Endothelial cell of umbilical vein (primary cell): ENCODE measurements around the gene MRE11. TPM values are rescaled to one million over a fixed set of nuclear protein-coding genes. Genes with fewer than 3 reads are reported as not detected.

ENCODE experiments used
- BruUV-seq: library from RNA; stranded (reverse); fragments of 400-500 nt; replicated peaks from 2 replicates; lab custom pipeline; 2021; lab: Mats Ljungman, UMichigan
- CTCF ChIA-PET: fragments of 300-600, 350-600 bp; sonication (Branson Sonifier 250); formaldehyde crosslinking; loops from one replicate; lab custom pipeline; 2021; ENCODE audit warnings: antibody characterized with exemption, inconsistent platforms; lab: Charles Lee
- POLR2A ChIA-PET: fragments of 300-600, 350-600 bp; sonication (Branson Sonifier 250); formaldehyde crosslinking; loops from one replicate; lab custom pipeline; 2021; ENCODE audit warnings: antibody characterized with exemption, inconsistent platforms; lab: Charles Lee
- DNase-seq: peaks from one replicate; pipeline ENCODE4 v3.0.0-alpha.2; 2011; ENCODE audit warnings: low read depth, low spot score
- FAIRE-seq: peaks from 2 replicates; lab custom pipeline; 2011; peaks lifted over from hg19 to GRCh38; lab: Jason Lieb, UNC
- H2AFZ ChIP-seq: 2 replicates; pipeline ENCODE4 v1.6.0; 2012; ENCODE audit warnings: low read depth, low read length, control low read depth, inconsistent platforms
- H3K27ac ChIP-seq: 2 replicates; pipeline ENCODE4 v1.5.1; 2011; ENCODE audit warnings: low read depth, mild to moderate bottlenecking, control low read depth, low read length, moderate library complexity; ENCODE audit not compliant: insufficient read depth
- H3K27me3 ChIP-seq, 2 experiments: 2 replicates each; pipeline versions ENCODE4 v1.6.0 to v1.6.1; 2011; ENCODE audit warnings: low read length in 2 of 2, mixed read lengths in 1 of 2; ENCODE audit not compliant: control insufficient read depth in 2 of 2, insufficient read depth in 2 of 2
- H3K36me3 ChIP-seq, 2 experiments: 2 replicates in 1 of 2; 3 replicates in 1 of 2; pipeline ENCODE4 v1.5.1; 2011; ENCODE audit warnings: low read length in 2 of 2, mild to moderate bottlenecking in 1 of 2, moderate library complexity in 1 of 2; ENCODE audit not compliant: control insufficient read depth in 2 of 2, insufficient read depth in 2 of 2; ENCODE audit errors: extremely low read depth in 1 of 2
- H3K4me1 ChIP-seq: 3 replicates; pipeline ENCODE4 v1.5.1; 2011; ENCODE audit warnings: mild to moderate bottlenecking, low read length; ENCODE audit not compliant: control insufficient read depth, insufficient read depth; ENCODE audit errors: extremely low read depth
- H3K4me2 ChIP-seq: 2 replicates; pipeline ENCODE4 v1.6.1; 2011; ENCODE audit warnings: low read length, control low read depth, mixed read lengths; ENCODE audit not compliant: insufficient read depth
- H3K4me3 ChIP-seq, 3 experiments: fragments of 200-600 bp in 1 of 3; sonication (generic), shearing (Covaris generic) in 1 of 3; replicated peaks in 1 of 3; 2 replicates each; pipeline ENCODE4 v1.5.1; 2011 to 2016; ENCODE audit warnings: control low read depth in 3 of 3, low read length in 3 of 3, mild to moderate bottlenecking in 2 of 3, inconsistent platforms in 1 of 3, low read depth in 1 of 3, moderate library complexity in 1 of 3; ENCODE audit not compliant: insufficient read depth in 1 of 3
- H3K79me2 ChIP-seq: 2 replicates; pipeline ENCODE4 v1.6.0; 2012; ENCODE audit warnings: low read length, inconsistent platforms; ENCODE audit not compliant: control insufficient read depth, insufficient read depth
- H3K9ac ChIP-seq: replicated peaks from 2 replicates; pipeline ENCODE3; 2011; ENCODE audit warnings: low read length, control low read depth; ENCODE audit not compliant: insufficient read depth; ENCODE audit errors: extremely low read depth
- H3K9me1 ChIP-seq: replicated peaks from 3 replicates; pipeline ENCODE4 v1.6.0; 2011; ENCODE audit warnings: mild to moderate bottlenecking, low read length; ENCODE audit not compliant: control insufficient read depth, insufficient read depth; ENCODE audit errors: extremely low read depth
- H3K9me3 ChIP-seq: replicated peaks from 2 replicates; pipeline ENCODE4 v1.5.1; 2012; ENCODE audit warnings: low read length, inconsistent platforms; ENCODE audit not compliant: control insufficient read depth, insufficient read depth
- H4K20me1 ChIP-seq: replicated peaks from 2 replicates; pipeline ENCODE3; 2011; ENCODE audit warnings: mild to moderate bottlenecking, low read length; ENCODE audit not compliant: control insufficient read depth, insufficient read depth; ENCODE audit errors: extremely low read depth
- EZH2 ChIP-seq: IDR thresholded peaks from 2 replicates; pipeline ENCODE4 v1.6.1; 2012; ENCODE audit warnings: borderline replicate concordance, low read depth, mild to moderate bottlenecking, moderate library complexity, low read length, inconsistent platforms; ENCODE audit not compliant: severe bottlenecking
- FOS ChIP-seq: IDR thresholded peaks from 2 replicates; pipeline ENCODE4 v1.6.1; 2011; ENCODE audit warnings: mild to moderate bottlenecking, low read length, moderate library complexity, borderline replicate concordance; ENCODE audit not compliant: insufficient read depth
- JUN ChIP-seq: IDR thresholded peaks from 2 replicates; pipeline ENCODE4 v1.6.1; 2011; ENCODE audit warnings: borderline replicate concordance, low read depth; ENCODE audit not compliant: insufficient read length, insufficient read depth
- MYC ChIP-seq: IDR thresholded peaks from one replicate; pipeline ENCODE4 v1.6.1; 2011; ENCODE audit warnings: mild to moderate bottlenecking, low read depth, low read length
- POLR2A ChIP-seq: IDR thresholded peaks from 2 replicates; pipeline ENCODE4 v1.6.1; 2012; ENCODE audit warnings: low read depth, mild to moderate bottlenecking, control low read depth, low read length
- POLR2AphosphoS5 ChIP-seq: IDR thresholded peaks from 2 replicates; pipeline ENCODE4 v1.6.1; 2012; ENCODE audit warnings: low read depth, mild to moderate bottlenecking, control low read depth, low read length, moderate library complexity; ENCODE audit not compliant: insufficient read depth
- dilution Hi-C: fragments of 300-500 bp; cut with MboI; formaldehyde crosslinking; loops from one replicate; pipeline ENCODE4 v1.15.0; 2019; ENCODE audit warnings: low sequenced_read_pairs; ENCODE audit not compliant: extremely low pct_ligation_motif_present
- intact Hi-C: fragments of 100-400 bp; cut with micrococcal nuclease; formaldehyde crosslinking; loops from one replicate; pipeline ENCODE4 v1.10.0; 2022
- polyA plus RNA-seq, 4 experiments: library from polyadenylated mRNA; depleted of rRNA in 3 of 4; stranded (reverse) in 3 of 4; unstranded in 1 of 4; fragments of >200 nt; gene quantifications; 2 replicates each; pipeline versions ENCODE4 v1.2.1 to v1.2.3, GENCODE V29; 2011 to 2012; ENCODE audit warnings: missing spikeins in 1 of 4
- total RNA-seq: library from RNA; stranded (reverse); gene quantifications from 2 replicates; pipeline ENCODE4 v1.2.3, GENCODE V29; 2021
- TF ChIP-seq, protein P1 (sequence below), 2 donors: IDR thresholded peaks; 1 replicate in 1 of 2; 2 replicates in 1 of 2; pipeline ENCODE4 v1.5.1; 2011; ENCODE audit warnings: low read length in 2 of 2, mild to moderate bottlenecking in 2 of 2, moderate library complexity in 2 of 2, control low read depth in 1 of 2, inconsistent platforms in 1 of 2, low read depth in 1 of 2; ENCODE audit not compliant: insufficient read depth in 1 of 2; ENCODE audit errors: extremely low read depth in 1 of 2
- TF ChIP-seq, protein P2 (sequence below): IDR thresholded peaks from 2 replicates; pipeline ENCODE4 v1.6.1; 2011; ENCODE audit not compliant: insufficient read depth, insufficient read length

The MRE11 gene
- total and polyA plus RNA-seq, 2 donors (not counting 3 experiments of a cell fraction or from before 2014, with no cell fraction given), result 4.5 to 22.0 TPM

DNA sequence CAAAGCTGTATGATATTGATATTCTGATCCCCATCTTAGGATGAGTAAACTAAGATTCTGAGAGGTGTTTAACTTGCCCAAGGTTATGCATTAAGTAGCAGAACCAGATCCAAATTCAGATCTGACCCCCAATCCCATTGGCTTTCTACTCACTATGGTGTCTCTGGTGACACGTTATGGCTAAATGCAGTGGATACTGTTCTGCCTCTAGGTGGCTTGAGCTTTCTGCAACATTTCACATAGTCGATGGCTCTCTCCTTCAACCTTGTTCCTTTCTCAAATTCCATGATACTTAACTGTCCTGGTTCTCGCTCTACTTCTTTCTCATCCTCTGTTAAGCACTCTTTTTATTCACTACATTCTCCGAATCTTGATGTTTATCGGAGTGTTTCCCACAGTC, 28.0 kb upstream of the MRE11 start:
- H4K20me1 ChIP-seq, result no peaks in the 10 kb centered on the region
- FAIRE-seq, result no peak
- no TSS peak for BruUV-seq

More for the DNA sequence above, 28.0 kb upstream of the MRE11 start:
- Histone ChIP-seq H3K27ac (no peak overlapping the region), H3K9ac (no peak overlapping the region), H3K4me1 (no peaks in the 10 kb centered on the region), H3K9me3 (no peaks in the 10 kb centered on the region), H3K4me3 (no peak overlapping the region), H3K27me3 (peaks cover 1 to 7% of the 10 kb centered on the region in 2 experiments), H2AFZ (no peak overlapping the region), H3K36me3 (no peaks in the 10 kb centered on the region), H3K4me2 (no peak overlapping the region), H3K9me1 (no peaks in the 10 kb centered on the region), H3K79me2 (no peaks in the 10 kb centered on the region)
- intact Hi-C loops (loop anchor here (1.0 to 5.0 kb wide), 2 partner anchors 376 to 1906 kb away; no protein-coding TSS in a partner anchor), dilution Hi-C loops (no loop called here)
- DNase-seq, result no peak
- ChIA-PET POLR2A (no interaction called here), CTCF (interaction anchor here (0.7 to 2.1 kb wide), 18 partner anchors 9 to 1904 kb away, joined by 3 to 22 read pairs (median 4); partner anchors contain the start of genes C11orf97 and FUT4)
- TF ChIP-seq JUN, result no peak
- no peak for TF ChIP-seq FOS
- TF ChIP-seq, protein P1, sequence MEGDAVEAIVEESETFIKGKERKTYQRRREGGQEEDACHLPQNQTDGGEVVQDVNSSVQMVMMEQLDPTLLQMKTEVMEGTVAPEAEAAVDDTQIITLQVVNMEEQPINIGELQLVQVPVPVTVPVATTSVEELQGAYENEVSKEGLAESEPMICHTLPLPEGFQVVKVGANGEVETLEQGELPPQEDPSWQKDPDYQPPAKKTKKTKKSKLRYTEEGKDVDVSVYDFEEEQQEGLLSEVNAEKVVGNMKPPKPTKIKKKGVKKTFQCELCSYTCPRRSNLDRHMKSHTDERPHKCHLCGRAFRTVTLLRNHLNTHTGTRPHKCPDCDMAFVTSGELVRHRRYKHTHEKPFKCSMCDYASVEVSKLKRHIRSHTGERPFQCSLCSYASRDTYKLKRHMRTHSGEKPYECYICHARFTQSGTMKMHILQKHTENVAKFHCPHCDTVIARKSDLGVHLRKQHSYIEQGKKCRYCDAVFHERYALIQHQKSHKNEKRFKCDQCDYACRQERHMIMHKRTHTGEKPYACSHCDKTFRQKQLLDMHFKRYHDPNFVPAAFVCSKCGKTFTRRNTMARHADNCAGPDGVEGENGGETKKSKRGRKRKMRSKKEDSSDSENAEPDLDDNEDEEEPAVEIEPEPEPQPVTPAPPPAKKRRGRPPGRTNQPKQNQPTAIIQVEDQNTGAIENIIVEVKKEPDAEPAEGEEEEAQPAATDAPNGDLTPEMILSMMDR (IDR thresholded peaks at IDR 0.05; ENCODE audit: extremely low read depth in 1 of 2, insufficient read depth in 1 of 2, low read depth in 1 of 2, low read length in 2 of 2), result peak; percentile 18 to 47
- TF ChIP-seq MYC, result no peak
- no peak for TF ChIP-seq POLR2AphosphoS5
- TF ChIP-seq EZH2, result no peak
- no peak for TF ChIP-seq POLR2A
- TF ChIP-seq, protein P2, sequence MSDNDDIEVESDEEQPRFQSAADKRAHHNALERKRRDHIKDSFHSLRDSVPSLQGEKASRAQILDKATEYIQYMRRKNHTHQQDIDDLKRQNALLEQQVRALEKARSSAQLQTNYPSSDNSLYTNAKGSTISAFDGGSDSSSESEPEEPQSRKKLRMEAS, result no peak
